GM18909 (cell line): ENCODE measurements around the gene SCG5.

Source experiments
- ATAC-seq: cut with Tn5 transposase; IDR thresholded peaks from one replicate; pipeline ENCODE4 v1.9.1; 2021; ENCODE audit warnings: mild to moderate bottlenecking; ENCODE audit not compliant: unreplicated experiment, poor library complexity

SCG5 gene

DNA sequence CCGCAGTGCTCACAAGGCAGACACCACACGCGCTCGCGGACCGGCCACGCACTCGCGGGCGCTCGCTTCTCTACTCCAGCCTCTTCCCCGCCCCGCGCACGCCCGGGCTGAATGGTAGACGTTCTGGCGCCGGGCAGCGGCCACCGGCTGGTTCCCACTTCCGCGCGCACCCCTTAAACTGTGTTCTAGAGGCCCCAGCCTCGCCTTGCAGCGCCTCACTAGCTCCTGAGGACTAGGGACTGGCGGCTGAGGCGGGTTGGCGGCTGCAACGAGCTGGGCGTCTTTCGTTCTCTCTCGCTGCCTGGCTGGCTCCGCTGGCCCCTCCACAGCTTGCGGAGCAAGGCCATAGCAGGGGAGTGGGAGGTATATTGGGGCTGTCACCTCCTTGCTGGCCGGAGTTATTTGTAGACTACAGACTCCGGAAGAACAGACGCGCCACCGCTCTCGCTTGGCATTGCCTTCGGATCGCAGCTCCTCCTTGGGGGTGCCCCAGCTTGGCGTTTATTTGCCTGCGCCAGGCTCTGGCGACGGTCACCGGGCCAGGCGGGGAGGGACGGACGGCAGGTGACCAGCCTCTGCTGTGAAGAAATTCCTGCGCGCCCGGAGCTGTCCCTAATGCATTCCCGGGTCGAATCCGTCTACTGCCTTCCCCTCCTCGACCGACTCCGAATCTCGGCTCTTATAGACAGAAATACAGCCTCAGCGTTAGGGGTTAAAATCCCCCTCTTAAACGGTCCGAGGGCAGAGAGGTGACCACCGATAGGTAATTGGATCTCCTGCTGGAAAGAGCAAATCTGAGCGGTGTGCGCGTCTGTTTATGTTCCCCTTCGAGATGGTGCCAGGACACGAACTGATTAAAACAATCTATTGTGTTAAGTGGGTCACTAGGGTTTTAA is 77.6 kb downstream of the SCG5 start:
- ATAC-seq, result no peak

DNA sequence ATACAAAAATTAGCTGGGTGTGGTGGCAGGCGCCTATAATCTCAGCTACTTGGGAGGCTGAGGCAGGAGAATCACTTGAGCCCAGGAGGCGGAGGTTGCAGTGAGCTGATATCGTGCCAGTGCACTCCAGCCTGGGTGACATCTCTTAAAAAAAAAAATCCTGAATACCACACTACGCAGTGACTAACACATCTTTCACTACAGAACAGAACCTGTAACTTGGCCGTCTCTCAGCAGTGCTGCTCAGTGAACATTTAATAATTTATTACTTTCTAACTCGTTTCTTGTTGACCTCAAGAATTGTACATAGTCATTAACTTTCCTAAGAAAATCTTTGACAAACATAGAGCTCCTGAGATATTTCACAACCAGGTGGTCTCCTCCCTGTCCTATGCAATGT is 80.1 kb downstream of the SCG5 start:
- no peak for ATAC-seq

- ATAC-seq, result no peak
Observed at GRCh38 chr15:32722136-32722535, 80.6 kb downstream of the SCG5 start.

- ATAC-seq, result peak; percentile 96
Observed at GRCh38 chr15:32723171-32723948, 81.8 kb downstream of the SCG5 start.

GRCh38 chr15:32729700-32730395 is 88.3 kb downstream of the SCG5 start:
- ATAC-seq, result no peak

DNA sequence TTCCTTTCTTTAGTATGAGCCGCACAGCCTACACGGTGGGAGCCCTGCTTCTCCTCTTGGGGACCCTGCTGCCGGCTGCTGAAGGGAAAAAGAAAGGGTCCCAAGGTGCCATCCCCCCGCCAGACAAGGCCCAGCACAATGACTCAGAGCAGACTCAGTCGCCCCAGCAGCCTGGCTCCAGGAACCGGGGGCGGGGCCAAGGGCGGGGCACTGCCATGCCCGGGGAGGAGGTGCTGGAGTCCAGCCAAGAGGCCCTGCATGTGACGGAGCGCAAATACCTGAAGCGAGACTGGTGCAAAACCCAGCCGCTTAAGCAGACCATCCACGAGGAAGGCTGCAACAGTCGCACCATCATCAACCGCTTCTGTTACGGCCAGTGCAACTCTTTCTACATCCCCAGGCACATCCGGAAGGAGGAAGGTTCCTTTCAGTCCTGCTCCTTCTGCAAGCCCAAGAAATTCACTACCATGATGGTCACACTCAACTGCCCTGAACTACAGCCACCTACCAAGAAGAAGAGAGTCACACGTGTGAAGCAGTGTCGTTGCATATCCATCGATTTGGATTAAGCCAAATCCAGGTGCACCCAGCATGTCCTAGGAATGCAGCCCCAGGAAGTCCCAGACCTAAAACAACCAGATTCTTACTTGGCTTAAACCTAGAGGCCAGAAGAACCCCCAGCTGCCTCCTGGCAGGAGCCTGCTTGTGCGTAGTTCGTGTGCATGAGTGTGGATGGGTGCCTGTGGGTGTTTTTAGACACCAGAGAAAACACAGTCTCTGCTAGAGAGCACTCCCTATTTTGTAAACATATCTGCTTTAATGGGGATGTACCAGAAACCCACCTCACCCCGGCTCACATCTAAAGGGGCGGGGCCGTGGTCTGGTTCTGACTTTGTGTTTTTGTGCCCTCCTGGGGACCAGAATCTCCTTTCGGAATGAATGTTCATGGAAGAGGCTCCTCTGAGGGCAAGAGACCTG is 89.5 kb downstream of the SCG5 start:
- ATAC-seq, result no peak

GRCh38 chr15:32732574-32733157 is 91.2 kb downstream of the SCG5 start:
- ATAC-seq, result no peak

DNA sequence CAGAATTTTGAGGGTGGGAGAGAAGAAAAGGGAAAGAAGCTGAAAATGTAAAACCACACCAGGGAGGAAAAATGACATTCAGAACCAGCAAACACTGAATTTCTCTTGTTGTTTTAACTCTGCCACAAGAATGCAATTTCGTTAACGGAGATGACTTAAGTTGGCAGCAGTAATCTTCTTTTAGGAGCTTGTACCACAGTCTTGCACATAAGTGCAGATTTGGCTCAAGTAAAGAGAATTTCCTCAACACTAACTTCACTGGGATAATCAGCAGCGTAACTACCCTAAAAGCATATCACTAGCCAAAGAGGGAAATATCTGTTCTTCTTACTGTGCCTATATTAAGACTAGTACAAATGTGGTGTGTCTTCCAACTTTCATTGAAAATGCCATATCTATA is 91.8 kb downstream of the SCG5 start:
- ATAC-seq, result no peak

DNA sequence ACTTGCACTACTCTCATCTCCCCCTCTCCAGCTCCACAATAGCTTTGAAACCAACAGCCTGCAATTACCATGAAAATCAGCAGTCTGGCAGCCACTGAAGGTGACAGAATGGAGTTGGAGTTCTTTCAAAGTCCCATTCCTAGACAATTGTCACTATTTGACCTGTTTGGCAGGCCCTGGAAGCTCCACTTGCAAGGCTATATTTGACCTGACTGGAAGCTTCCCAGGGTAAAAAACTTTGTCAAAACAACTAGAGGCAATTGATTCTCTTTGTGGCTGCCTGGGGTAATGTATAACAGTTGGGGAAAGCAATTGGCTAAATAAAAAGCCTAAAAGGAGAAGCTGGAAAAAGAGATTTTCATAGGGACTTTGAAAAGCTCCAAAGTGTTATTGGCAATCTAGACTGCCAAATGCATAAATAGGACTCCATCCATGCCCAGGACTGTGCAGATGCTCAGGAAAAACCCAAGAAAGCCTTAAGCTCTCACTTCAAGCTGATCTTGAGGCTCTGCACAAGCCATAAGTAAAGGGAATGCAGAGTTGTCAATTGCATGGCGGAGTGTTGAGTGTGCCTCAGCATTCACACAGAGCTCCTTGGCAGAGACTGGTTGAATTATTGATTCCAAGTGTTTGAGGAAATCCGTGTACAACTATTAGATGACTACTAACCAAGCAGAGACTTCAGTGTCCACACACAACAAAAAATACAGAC is 94.6 kb downstream of the SCG5 start:
- no peak for ATAC-seq

GRCh38 chr15:32736701-32737061 is 95.2 kb downstream of the SCG5 start:
- no peak for ATAC-seq

- no peak for ATAC-seq
Observed at GRCh38 chr15:32737304-32737703, 95.8 kb downstream of the SCG5 start.

DNA sequence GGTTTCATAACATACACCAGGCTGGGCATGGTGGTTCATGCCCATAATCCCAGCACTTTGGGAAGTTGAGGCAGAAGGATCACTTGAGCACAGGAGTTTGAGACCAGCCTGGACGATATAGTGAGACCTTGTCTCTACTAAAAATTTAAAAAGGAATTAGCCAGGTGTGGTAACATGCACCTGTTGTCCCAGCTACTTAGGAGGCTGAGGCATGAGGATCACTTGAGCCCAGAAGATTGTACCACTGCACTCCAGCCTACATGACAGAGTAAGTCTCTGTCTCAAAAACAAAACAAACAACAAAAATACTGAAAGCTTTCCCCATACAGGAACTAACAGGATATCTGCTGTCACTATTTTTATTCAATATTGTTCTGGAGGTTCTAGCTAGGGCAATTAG is 97.2 kb downstream of the SCG5 start:
- ATAC-seq, result no peak

GRCh38 chr15:32739522-32740063 is 98.1 kb downstream of the SCG5 start:
- ATAC-seq, result no peak

DNA sequence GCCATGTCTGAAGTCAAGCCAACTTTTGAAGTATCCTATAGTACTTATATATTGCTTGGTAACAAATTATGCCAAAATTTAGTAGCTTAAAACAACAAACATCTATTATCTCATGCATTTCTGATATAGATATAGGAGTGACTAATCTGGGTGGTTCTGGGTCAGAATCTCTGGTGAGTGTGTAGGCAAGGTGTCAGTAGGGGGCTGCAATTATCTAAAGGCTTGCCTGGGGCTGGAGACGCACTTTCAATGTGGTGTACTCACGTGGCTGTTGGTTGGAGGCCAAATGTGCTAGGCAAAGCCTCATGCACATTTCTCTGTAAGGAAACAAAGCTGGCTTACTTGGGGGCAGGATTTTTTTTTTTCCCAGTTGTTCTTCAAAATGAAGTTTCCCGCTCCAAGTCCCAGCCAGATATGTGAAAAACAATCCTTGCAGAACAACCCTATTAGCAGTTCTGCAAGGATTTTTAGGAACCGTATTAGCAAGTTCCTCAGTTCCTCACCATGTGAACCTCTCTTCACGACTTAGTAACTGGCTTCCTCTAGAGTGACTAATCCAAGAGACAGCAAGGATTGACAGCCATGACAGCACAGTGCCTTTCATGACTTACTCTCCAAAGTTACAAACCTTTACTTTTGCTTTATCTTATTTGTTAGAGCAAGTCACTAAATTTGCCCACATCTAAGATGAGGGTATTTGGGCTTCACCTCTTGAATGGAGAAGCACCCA is 102.1 kb downstream of the SCG5 start:
- ATAC-seq, result no peak

DNA sequence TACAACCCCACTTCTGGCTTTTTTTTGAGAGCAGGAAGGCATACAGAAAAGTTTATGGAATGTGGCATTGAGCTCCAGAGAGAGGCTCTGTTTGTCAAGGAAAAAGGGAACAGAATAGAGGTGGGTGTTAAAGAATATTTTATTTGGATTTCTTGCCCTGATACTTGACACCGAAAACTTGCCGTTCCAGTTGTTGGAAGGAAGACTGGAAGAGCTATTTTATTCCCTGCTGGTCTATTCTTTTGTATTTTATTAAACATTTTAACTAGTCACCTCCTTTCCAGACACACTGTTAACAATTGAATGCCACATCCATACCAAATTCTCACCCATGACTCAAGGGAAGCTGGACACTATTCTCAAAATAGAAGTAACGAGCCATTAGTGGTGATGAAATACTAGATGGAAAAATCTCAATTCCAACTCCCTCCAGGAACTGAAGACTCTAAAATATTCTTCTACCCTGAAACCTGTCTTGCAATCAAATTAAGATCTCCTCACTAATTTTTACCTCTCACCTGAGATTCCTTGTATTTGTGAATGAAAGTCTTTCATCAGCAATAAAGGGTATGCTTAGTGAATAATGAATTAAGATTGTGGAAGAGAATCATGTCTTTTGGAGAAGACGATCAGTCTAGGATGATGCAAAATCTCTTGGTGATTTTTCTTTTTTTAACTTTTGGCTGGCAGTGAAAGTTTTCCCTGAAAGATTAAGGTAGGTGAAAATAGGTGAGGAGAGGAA is 104.8 kb downstream of the SCG5 start:
- no peak for ATAC-seq
